Ascending aorta (tissue), 2 donors: ENCODE results near the gene SAE1. TPM values are rescaled to one million over a fixed set of nuclear protein-coding genes. Genes with fewer than 3 reads are reported as not detected.
"Not testable (repeated sequence)": the region's sequence is repeated elsewhere in the genome, so short reads cannot be mapped to it uniquely, and the experiment has no call there.

Source experiments
- DNase-seq, 2 donors: peaks; one replicate each; pipeline ENCODE4 v3.0.0-alpha.2; 2019; ENCODE audit warnings: low spot score in 2 of 2
- H3K27ac ChIP-seq, 2 donors: fragments of 200-600 bp; sonication (generic); one replicate each; pipeline ENCODE4 v1.5.1; 2016 to 2017; ENCODE audit warnings: mild to moderate bottlenecking in 1 of 2
- H3K27me3 ChIP-seq: fragments of 200-600 bp; sonication (generic); one replicate; pipeline ENCODE4 v1.5.1; 2017
- H3K36me3 ChIP-seq, 2 donors: fragments of 200-600 bp; sonication (generic); one replicate each; pipeline ENCODE4 v1.5.1; 2016
- H3K4me1 ChIP-seq, 2 donors: fragments of 200-600 bp; sonication (generic); one replicate each; pipeline ENCODE4 v1.5.1; 2016 to 2017; ENCODE audit warnings: mild to moderate bottlenecking in 1 of 2
- H3K4me3 ChIP-seq, 2 donors: fragments of 200-600 bp; sonication (generic); one replicate each; pipeline ENCODE4 v1.5.1; 2016 to 2017; ENCODE audit warnings: mild to moderate bottlenecking in 1 of 2
- H3K9me3 ChIP-seq, 2 donors: fragments of 200-600 bp; sonication (generic); one replicate each; pipeline ENCODE4 v1.5.1; 2016
- CTCF ChIP-seq, 3 experiments: fragments of 200-600 bp in 2 of 3; fragments of 450-650 bp in 1 of 3; sonication (generic) in 2 of 3; IDR thresholded peaks; one replicate each; pipeline ENCODE4 v1.5.1; 2016 to 2019; ENCODE audit warnings: antibody characterized with exemption in 3 of 3, mild to moderate bottlenecking in 1 of 3, moderate library complexity in 1 of 3
- intact Hi-C: fragments of 100-400 bp; cut with DNase I; formaldehyde crosslinking; loops from one replicate; pipeline ENCODE4 v1.15.1; 2023
- total RNA-seq: library from RNA; depleted of rRNA; stranded (reverse); fragments of >200 nt; gene quantifications from one replicate; pipeline ENCODE4 v1.1.0, GENCODE V29; 2016

Gene SAE1
- total RNA-seq, 1 donor from 2014 or later = 54.4 TPM

- DNase-seq = no peak
- H3K27me3 ChIP-seq = no peaks in the 10 kb centered on the region
- no peak for TF ChIP-seq CTCF (IDR thresholded peaks at IDR 0.05)
- intact Hi-C loops = no loop called here
- no peaks in the 10 kb centered on the region for H3K36me3 ChIP-seq
- no peak overlapping the region for H3K4me3 ChIP-seq
- no peak overlapping the region for H3K27ac ChIP-seq
- H3K4me1 ChIP-seq = peaks cover 0 to 31% of the 10 kb centered on the region in 2 donors
- H3K9me3 ChIP-seq = no peaks in the 10 kb centered on the region
Observed at GRCh38 chr19:47100290-47100689, 30.3 kb upstream of the SAE1 start.

- DNase-seq, H3K4me3 ChIP-seq, H3K27ac ChIP-seq, intact Hi-C loops, H3K9me3 ChIP-seq, H3K27me3 ChIP-seq, H3K36me3 ChIP-seq: not testable (repeated sequence)
- H3K4me1 ChIP-seq = peaks cover 1 to 32% of the 10 kb centered on the region in 2 donors
Observed at GRCh38 chr19:47101116-47101515, 29.5 kb upstream of the SAE1 start.

GRCh38 chr19:47102346-47103060 is 28.1 kb upstream of the SAE1 start:
- no peaks in the 10 kb centered on the region for H3K36me3 ChIP-seq
- no peaks in the 10 kb centered on the region for H3K27me3 ChIP-seq
- peak overlapping the region in 1 of 2 donors; percentile 4 for H3K27ac ChIP-seq
- DNase-seq = no peak
- TF ChIP-seq CTCF (IDR thresholded peaks at IDR 0.05) = no peak
- intact Hi-C loops = no loop called here
- H3K9me3 ChIP-seq = no peaks in the 10 kb centered on the region
- H3K4me1 ChIP-seq = peaks cover 8 to 38% of the 10 kb centered on the region in 2 donors
- H3K4me3 ChIP-seq = no peak overlapping the region

GRCh38 chr19:47104680-47105079 is 26.0 kb upstream of the SAE1 start:
- Histone ChIP-seq H3K27ac (no peak overlapping the region), H3K4me3 (no peak overlapping the region), H3K36me3 (no peaks in the 10 kb centered on the region), H3K4me1 (peaks cover 8 to 49% of the 10 kb centered on the region in 2 donors), H3K27me3 (no peaks in the 10 kb centered on the region), H3K9me3 (no peaks in the 10 kb centered on the region)
- DNase-seq = no peak
- intact Hi-C loops = no loop called here
- no peak for TF ChIP-seq CTCF (IDR thresholded peaks at IDR 0.05)

- Histone ChIP-seq H3K9me3 (no peaks in the 10 kb centered on the region), H3K27ac (peak overlapping the region; percentile 67 to 100), H3K27me3 (no peaks in the 10 kb centered on the region), H3K4me1 (peaks cover 8 to 50% of the 10 kb centered on the region in 2 donors), H3K4me3 (no peak overlapping the region), H3K36me3 (no peaks in the 10 kb centered on the region)
- intact Hi-C loops = no loop called here
- TF ChIP-seq CTCF (IDR thresholded peaks at IDR 0.05) = no peak
- DNase-seq = no peak
Observed at GRCh38 chr19:47105874-47106273, 24.8 kb upstream of the SAE1 start.

- TF ChIP-seq CTCF (IDR thresholded peaks at IDR 0.05) = no peak
- peak overlapping the region; percentile 67 to 100 for H3K27ac ChIP-seq
Observed at GRCh38 chr19:47106821-47107201, 23.8 kb upstream of the SAE1 start.

More at GRCh38 chr19:47106821-47107201, 23.8 kb upstream of the SAE1 start:
- H3K4me3 ChIP-seq = no peak overlapping the region
- H3K27me3 ChIP-seq = no peaks in the 10 kb centered on the region
- no peak for DNase-seq
- peaks cover 8 to 50% of the 10 kb centered on the region in 2 donors for H3K4me1 ChIP-seq
- H3K36me3 ChIP-seq = no peaks in the 10 kb centered on the region
- intact Hi-C loops = no loop called here
- no peaks in the 10 kb centered on the region for H3K9me3 ChIP-seq
